Activated effector memory CD4-positive, alpha-beta T cell treated with anti-CD3 and anti-CD28 coated beads, Interleukin-2, amount 50 U/mL, for 16 hours (primary cell): ENCODE data around the gene DSCAML1.

Experiments used
- DNase-seq: peaks from one replicate; pipeline ENCODE4 v3.0.0-alpha.2; 2020

The DSCAML1 gene

GRCh38 chr11:117573326-117573725, 223.7 kb downstream of the DSCAML1 start:
- no peak for DNase-seq

GRCh38 chr11:117572671-117573070, 224.3 kb downstream of the DSCAML1 start:
- peak; percentile 50 for DNase-seq

- no peak for DNase-seq
Measured at GRCh38 chr11:117572129-117572528, 224.9 kb downstream of the DSCAML1 start.

GRCh38 chr11:117570701-117571100, 226.3 kb downstream of the DSCAML1 start:
- DNase-seq: no peak

- DNase-seq: no peak
Measured at GRCh38 chr11:117569911-117570310, 227.1 kb downstream of the DSCAML1 start.

- DNase-seq: no peak
Measured at GRCh38 chr11:117565709-117566108, 231.3 kb downstream of the DSCAML1 start.

GRCh38 chr11:117564321-117564720, 232.7 kb downstream of the DSCAML1 start:
- no peak for DNase-seq

- DNase-seq: no peak
Measured at GRCh38 chr11:117563556-117563955, 233.5 kb downstream of the DSCAML1 start.

- DNase-seq: no peak
Measured at GRCh38 chr11:117562136-117562535, 234.9 kb downstream of the DSCAML1 start.

- no peak for DNase-seq
Measured at GRCh38 chr11:117560780-117561530, 236.1 kb downstream of the DSCAML1 start.

- DNase-seq: no peak
Measured at GRCh38 chr11:117559698-117560097, 237.3 kb downstream of the DSCAML1 start.

- no peak for DNase-seq
Measured at GRCh38 chr11:117557361-117557760, 239.7 kb downstream of the DSCAML1 start.

GRCh38 chr11:117554601-117555333, 242.2 kb downstream of the DSCAML1 start:
- DNase-seq: no peak

- no peak for DNase-seq
Measured at GRCh38 chr11:117552626-117553025, 244.4 kb downstream of the DSCAML1 start.

GRCh38 chr11:117551761-117552343, 245.2 kb downstream of the DSCAML1 start:
- DNase-seq: no peak

GRCh38 chr11:117550466-117550865, 246.6 kb downstream of the DSCAML1 start:
- no peak for DNase-seq

- no peak for DNase-seq
Measured at GRCh38 chr11:117549417-117549816, 247.6 kb downstream of the DSCAML1 start.

GRCh38 chr11:117548876-117549275, 248.1 kb downstream of the DSCAML1 start:
- DNase-seq: no peak

- no peak for DNase-seq
Measured at GRCh38 chr11:117547946-117548345, 249.1 kb downstream of the DSCAML1 start.

GRCh38 chr11:117547195-117547850, 249.7 kb downstream of the DSCAML1 start:
- no peak for DNase-seq

GRCh38 chr11:117546431-117547194, 250.4 kb downstream of the DSCAML1 start:
- no peak for DNase-seq

- no peak for DNase-seq
Measured at GRCh38 chr11:117545706-117546105, 251.3 kb downstream of the DSCAML1 start.
